Trophoblast cell (in vitro differentiated cells and primary cell): ENCODE measurements around the gene PCK2.

Source experiments
- DNase-seq, 2 donors: peaks; one replicate each; pipeline ENCODE4 v3.0.0-alpha.2; 2016
- H2AFZ ChIP-seq: 2 replicates; pipeline ENCODE4 v1.6.1; 2013; ENCODE audit warnings: low read length, moderate library complexity, mild to moderate bottlenecking; ENCODE audit not compliant: insufficient read depth, poor library complexity
- H2AK5ac ChIP-seq: 2 replicates; pipeline ENCODE4 v1.6.1; 2013; ENCODE audit warnings: mild to moderate bottlenecking, low read length
- H2BK120ac ChIP-seq: 2 replicates; pipeline ENCODE4 v1.6.1; 2013; ENCODE audit warnings: low read length, mild to moderate bottlenecking, moderate library complexity; ENCODE audit not compliant: insufficient read depth, poor library complexity
- H2BK12ac ChIP-seq: 2 replicates; pipeline ENCODE4 v1.6.1; 2013; ENCODE audit warnings: mild to moderate bottlenecking, low read length, moderate library complexity
- H2BK5ac ChIP-seq: 2 replicates; pipeline ENCODE4 v1.6.1; 2013; ENCODE audit warnings: low read length, low read depth, moderate library complexity, mild to moderate bottlenecking; ENCODE audit not compliant: poor library complexity
- H3K14ac ChIP-seq: 2 replicates; pipeline ENCODE4 v1.6.1; 2013; ENCODE audit warnings: mild to moderate bottlenecking, low read length
- H3K18ac ChIP-seq: 2 replicates; pipeline ENCODE4 v1.6.1; 2013; ENCODE audit warnings: mild to moderate bottlenecking, low read length
- H3K23ac ChIP-seq: 2 replicates; pipeline ENCODE4 v1.6.1; 2013; ENCODE audit warnings: low read length
- H3K27ac ChIP-seq: 2 replicates; pipeline ENCODE4 v1.5.1; 2013; ENCODE audit warnings: low read depth, mild to moderate bottlenecking, inconsistent platforms, low read length, moderate library complexity
- H3K27me3 ChIP-seq: 2 replicates; pipeline ENCODE4 v1.6.1; 2013; ENCODE audit warnings: inconsistent platforms, mild to moderate bottlenecking, low read length, moderate library complexity; ENCODE audit not compliant: insufficient read depth
- H3K36me3 ChIP-seq, 2 experiments: 1 replicate in 1 of 2; 2 replicates in 1 of 2; pipeline ENCODE4 v1.6.1; 2013; ENCODE audit warnings: low read length in 2 of 2, mild to moderate bottlenecking in 2 of 2, moderate library complexity in 1 of 2; ENCODE audit not compliant: insufficient read depth in 2 of 2, control insufficient read depth in 1 of 2
- H3K4ac ChIP-seq: 2 replicates; pipeline ENCODE4 v1.6.1; 2013; ENCODE audit warnings: low read depth, mild to moderate bottlenecking, low read length, moderate library complexity
- H3K4me1 ChIP-seq, 2 experiments: 1 replicate in 1 of 2; 2 replicates in 1 of 2; pipeline ENCODE4 v1.6.1; 2013; ENCODE audit warnings: low read length in 2 of 2, mild to moderate bottlenecking in 2 of 2, moderate library complexity in 1 of 2; ENCODE audit not compliant: insufficient read depth in 2 of 2, control insufficient read depth in 1 of 2
- H3K4me2 ChIP-seq: 2 replicates; pipeline ENCODE4 v1.6.1; 2013; ENCODE audit warnings: inconsistent platforms, mild to moderate bottlenecking, low read length, moderate library complexity
- H3K4me3 ChIP-seq: 2 replicates; pipeline ENCODE4 v1.5.1; 2013; ENCODE audit warnings: mild to moderate bottlenecking, low read depth, low read length, inconsistent platforms
- H3K79me1 ChIP-seq: one replicate; pipeline ENCODE4 v1.6.1; 2013; ENCODE audit warnings: low read length
- H3K79me2 ChIP-seq: 2 replicates; pipeline ENCODE4 v1.6.1; 2013; ENCODE audit warnings: low read length, mild to moderate bottlenecking; ENCODE audit not compliant: control insufficient read depth, insufficient read depth, poor library complexity
- H3K9ac ChIP-seq: 2 replicates; pipeline ENCODE4 v1.6.1; 2013; ENCODE audit warnings: mild to moderate bottlenecking, low read length
- H3K9me3 ChIP-seq: 2 replicates; pipeline ENCODE4 v1.6.1; 2013; ENCODE audit warnings: low read depth, mild to moderate bottlenecking, control low read depth, inconsistent platforms, low read length; ENCODE audit not compliant: insufficient read depth
- H4K12ac ChIP-seq: 2 replicates; pipeline ENCODE4 v1.6.1; 2013; ENCODE audit warnings: low read depth, mild to moderate bottlenecking, low read length, moderate library complexity
- H4K8ac ChIP-seq: 2 replicates; pipeline ENCODE4 v1.6.1; 2013; ENCODE audit warnings: low read depth, mild to moderate bottlenecking, low read length, moderate library complexity
- H4K91ac ChIP-seq: one replicate; pipeline ENCODE4 v1.6.1; 2013; ENCODE audit warnings: low read depth, mild to moderate bottlenecking, low read length, moderate library complexity
- WGBS: extraction: QIAGEN DNeasy Blood & Tissue Kit; methylation state at CpG from one replicate; pipeline ENCODE4 v1.1.7; 2013; ENCODE audit warnings: missing lambda C conversion rate; ENCODE audit not compliant: insufficient read length, insufficient coverage; ENCODE audit errors: extremely low coverage; 5-methylcytosine and 5-hydroxymethylcytosine counted together

Gene PCK2

GRCh38 chr14:24098927-24099813 is 5.1 kb downstream of the PCK2 start:
- Histone ChIP-seq H2AK5ac (no peak overlapping the region), H4K8ac (no peak overlapping the region), H4K12ac (no peak overlapping the region), H3K4me3 (no peak overlapping the region), H3K36me3 (peaks cover 22 to 29% of the 10 kb centered on the region in 2 experiments), H3K14ac (no peak overlapping the region), H2BK5ac (no peak overlapping the region), H3K23ac (no peak overlapping the region), H3K79me2 (peaks cover 6% of the 10 kb centered on the region), H3K27ac (no peak overlapping the region), H3K79me1 (peaks cover 7% of the 10 kb centered on the region), H3K27me3 (no peaks in the 10 kb centered on the region), H3K18ac (no peak overlapping the region), H4K91ac (no peak overlapping the region), H2AFZ (no peak overlapping the region), H3K4me1 (peaks cover 0 to 8% of the 10 kb centered on the region in 2 experiments), H3K9me3 (peaks cover 7% of the 10 kb centered on the region), H3K4me2 (no peak overlapping the region), H2BK12ac (no peak overlapping the region), H3K4ac (no peak overlapping the region), H2BK120ac (no peak overlapping the region), H3K9ac (no peak overlapping the region)
- WGBS: no CpG with 5 or more reads among the region's 17 CpGs
- no peak for DNase-seq

GRCh38 chr14:24100197-24100981 is 6.3 kb downstream of the PCK2 start:
- Histone ChIP-seq H3K79me2 (no peaks in the 10 kb centered on the region), H2BK5ac (no peak overlapping the region), H3K36me3 (peaks cover 22 to 29% of the 10 kb centered on the region in 2 experiments), H2AFZ (no peak overlapping the region), H3K27ac (no peak overlapping the region), H4K12ac (no peak overlapping the region), H3K4ac (no peak overlapping the region), H3K4me1 (peaks cover 0 to 3% of the 10 kb centered on the region in 2 experiments), H4K91ac (no peak overlapping the region), H3K9ac (no peak overlapping the region), H2BK120ac (no peak overlapping the region), H2BK12ac (no peak overlapping the region), H2AK5ac (no peak overlapping the region), H3K23ac (no peak overlapping the region), H3K9me3 (peaks cover 7% of the 10 kb centered on the region), H4K8ac (no peak overlapping the region), H3K4me3 (no peak overlapping the region), H3K79me1 (no peaks in the 10 kb centered on the region), H3K14ac (no peak overlapping the region), H3K4me2 (no peak overlapping the region), H3K27me3 (no peaks in the 10 kb centered on the region), H3K18ac (no peak overlapping the region)
- no peak for DNase-seq
- WGBS: no CpG with 5 or more reads among the region's 4 CpGs

DNA sequence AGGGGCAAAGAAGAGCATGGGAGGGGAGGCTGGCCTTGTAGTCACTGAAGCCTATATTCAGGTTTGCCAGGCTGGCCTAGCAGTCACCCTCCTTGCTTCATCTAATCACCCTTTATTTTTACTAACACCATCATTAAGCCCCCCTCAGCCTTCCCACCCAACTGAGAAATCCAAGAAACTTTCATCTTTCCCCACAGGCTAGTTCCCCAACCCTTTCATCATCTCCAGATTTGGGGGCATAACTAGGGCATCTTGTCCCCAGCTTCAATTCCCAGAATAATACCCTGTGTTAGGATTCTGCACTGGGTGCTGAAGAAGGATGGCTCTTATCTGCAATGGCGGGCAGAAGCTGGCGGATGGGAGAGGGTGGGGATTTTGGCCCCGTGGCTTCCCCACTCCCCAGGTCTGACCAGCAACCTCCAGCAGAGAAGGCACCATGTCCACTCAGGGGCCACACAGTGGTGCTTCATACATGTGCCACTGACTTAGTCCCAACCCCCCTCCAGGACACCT is 6.9 kb downstream of the PCK2 start:
- WGBS: no CpG with 5 or more reads among the region's 3 CpGs
- no peak overlapping the region for H2BK5ac ChIP-seq
- no peak for DNase-seq

GRCh38 chr14:24102357-24103048 is 8.4 kb downstream of the PCK2 start:
- Histone ChIP-seq H3K4me1 (no peaks in the 10 kb centered on the region), H3K4me2 (no peak overlapping the region), H3K27me3 (no peaks in the 10 kb centered on the region), H3K27ac (no peak overlapping the region), H3K36me3 (peaks cover 22 to 29% of the 10 kb centered on the region in 2 experiments), H3K14ac (no peak overlapping the region), H3K4me3 (no peak overlapping the region), H3K4ac (no peak overlapping the region), H2BK120ac (no peak overlapping the region), H3K79me2 (no peaks in the 10 kb centered on the region), H2AFZ (no peak overlapping the region), H3K9me3 (peaks cover 7% of the 10 kb centered on the region), H2BK12ac (no peak overlapping the region), H2AK5ac (no peak overlapping the region), H3K18ac (no peak overlapping the region), H3K9ac (no peak overlapping the region), H4K91ac (no peak overlapping the region), H3K79me1 (no peaks in the 10 kb centered on the region), H2BK5ac (no peak overlapping the region), H4K12ac (no peak overlapping the region), H3K23ac (no peak overlapping the region), H4K8ac (no peak overlapping the region)
- no CpG with 5 or more reads among the region's 7 CpGs for WGBS
- DNase-seq: no peak

More for the DNA sequence above, 6.9 kb downstream of the PCK2 start:
- H3K23ac ChIP-seq: no peak overlapping the region
- H2BK120ac ChIP-seq: no peak overlapping the region
- no peak overlapping the region for H3K18ac ChIP-seq
- no peak overlapping the region for H4K12ac ChIP-seq
- no peaks in the 10 kb centered on the region for H3K27me3 ChIP-seq
- H3K14ac ChIP-seq: no peak overlapping the region
- no peak overlapping the region for H3K4me2 ChIP-seq
- H3K36me3 ChIP-seq: peaks cover 22 to 29% of the 10 kb centered on the region in 2 experiments
- H3K9me3 ChIP-seq: peaks cover 7% of the 10 kb centered on the region
- no peak overlapping the region for H3K4ac ChIP-seq
- H3K9ac ChIP-seq: no peak overlapping the region
- H3K27ac ChIP-seq: no peak overlapping the region
- no peak overlapping the region for H3K4me3 ChIP-seq
- H2AK5ac ChIP-seq: no peak overlapping the region
- no peak overlapping the region for H2BK12ac ChIP-seq
- no peaks in the 10 kb centered on the region for H3K4me1 ChIP-seq
- H3K79me2 ChIP-seq: no peaks in the 10 kb centered on the region
- H3K79me1 ChIP-seq: no peaks in the 10 kb centered on the region
- no peak overlapping the region for H4K8ac ChIP-seq
- H4K91ac ChIP-seq: no peak overlapping the region
- H2AFZ ChIP-seq: no peak overlapping the region
